Measurements from ENCODE around the gene ZDHHC22. TPM values are rescaled to one million over a fixed set of nuclear protein-coding genes. Genes with fewer than 3 reads are reported as not detected.

The ZDHHC22 gene
- total RNA-seq, 2 experiments from 2014 or later, result not detected

- ChIA-PET CTCF (no interaction called here), POLR2A (no interaction called here)
- Histone ChIP-seq H3K9me3 (ENCODE audit: control insufficient read depth in 1 of 2, insufficient read depth in 1 of 2, low read length in 2 of 2) (peaks cover 7 to 10% of the 10 kb centered on the region in 2 experiments), H3K27ac (ENCODE audit: low read depth in 1 of 2, low read length in 2 of 2) (no peak overlapping the region), H3K4me3 (ENCODE audit: low read length) (no peak overlapping the region), H3K27me3 (ENCODE audit: control insufficient read depth in 1 of 2, insufficient read depth in 2 of 2, low read length in 2 of 2) (no peaks in the 10 kb centered on the region), H3K4me1 (ENCODE audit: insufficient read depth, low read length) (peaks cover 17% of the 10 kb centered on the region), H3K36me3 (ENCODE audit: insufficient read depth, low read length) (no peaks in the 10 kb centered on the region)
- ATAC-seq (ENCODE audit: poor library complexity) (no peak), DNase-seq (no peak)
- H3K36me3 Mint-ChIP-seq (ENCODE audit: low read depth), result peaks cover 1% of the 10 kb centered on the region
- H3K9me3 Mint-ChIP-seq, result peaks cover 4% of the 10 kb centered on the region
- H3K27ac Mint-ChIP-seq, result no peak overlapping the region
- H3K4me1 Mint-ChIP-seq (ENCODE audit: low read depth), result peaks cover 25% of the 10 kb centered on the region
- TF ChIP-seq, protein P1, sequence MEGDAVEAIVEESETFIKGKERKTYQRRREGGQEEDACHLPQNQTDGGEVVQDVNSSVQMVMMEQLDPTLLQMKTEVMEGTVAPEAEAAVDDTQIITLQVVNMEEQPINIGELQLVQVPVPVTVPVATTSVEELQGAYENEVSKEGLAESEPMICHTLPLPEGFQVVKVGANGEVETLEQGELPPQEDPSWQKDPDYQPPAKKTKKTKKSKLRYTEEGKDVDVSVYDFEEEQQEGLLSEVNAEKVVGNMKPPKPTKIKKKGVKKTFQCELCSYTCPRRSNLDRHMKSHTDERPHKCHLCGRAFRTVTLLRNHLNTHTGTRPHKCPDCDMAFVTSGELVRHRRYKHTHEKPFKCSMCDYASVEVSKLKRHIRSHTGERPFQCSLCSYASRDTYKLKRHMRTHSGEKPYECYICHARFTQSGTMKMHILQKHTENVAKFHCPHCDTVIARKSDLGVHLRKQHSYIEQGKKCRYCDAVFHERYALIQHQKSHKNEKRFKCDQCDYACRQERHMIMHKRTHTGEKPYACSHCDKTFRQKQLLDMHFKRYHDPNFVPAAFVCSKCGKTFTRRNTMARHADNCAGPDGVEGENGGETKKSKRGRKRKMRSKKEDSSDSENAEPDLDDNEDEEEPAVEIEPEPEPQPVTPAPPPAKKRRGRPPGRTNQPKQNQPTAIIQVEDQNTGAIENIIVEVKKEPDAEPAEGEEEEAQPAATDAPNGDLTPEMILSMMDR (IDR thresholded peaks at IDR 0.05), result no peak
- H3K4me3 Mint-ChIP-seq, result no peak overlapping the region
- intact Hi-C loops (cut with DNase I, micrococcal nuclease), result loop anchor here in 1 of 2 experiments (5.0 to 10.0 kb wide), 2 partner anchors 35 to 1108 kb away; partner anchors contain the start of genes IFT43 and TGFB3
- H3K27me3 Mint-ChIP-seq, result no peaks in the 10 kb centered on the region
These were observed 48.9 kb downstream of the ZDHHC22 start for GRCh38 chr14:77092676-77093075.

- H3K36me3 Mint-ChIP-seq (ENCODE audit: low read depth), result no peaks in the 10 kb centered on the region
- H3K27me3 ChIP-seq (ENCODE audit: control insufficient read depth in 1 of 2, insufficient read depth in 2 of 2, low read length in 2 of 2), result no peaks in the 10 kb centered on the region
- TF ChIP-seq, protein P1 (IDR thresholded peaks at IDR 0.05), result no peak
- POLR2A ChIA-PET, result interaction anchor here (0.7 kb wide), 1 partner anchor 30 kb away, joined by 3 read pairs; no protein-coding TSS in a partner anchor
- no peaks in the 10 kb centered on the region for H3K36me3 ChIP-seq (ENCODE audit: insufficient read depth, low read length)
- peaks cover 9% of the 10 kb centered on the region for H3K4me1 ChIP-seq (ENCODE audit: insufficient read depth, low read length)
- no peak overlapping the region for H3K27ac ChIP-seq (ENCODE audit: low read depth in 1 of 2, low read length in 2 of 2)
- H3K27me3 Mint-ChIP-seq, result no peaks in the 10 kb centered on the region
- H3K4me1 Mint-ChIP-seq (ENCODE audit: low read depth), result peaks cover 18% of the 10 kb centered on the region
- H3K9me3 Mint-ChIP-seq, result peaks cover 4% of the 10 kb centered on the region
- ATAC-seq (ENCODE audit: poor library complexity) (no peak), DNase-seq (no peak)
- H3K4me3 Mint-ChIP-seq, result no peak overlapping the region
- H3K27ac Mint-ChIP-seq, result no peak overlapping the region
- CTCF ChIA-PET, result interaction anchor here (2.3 kb wide), 1 partner anchor 21 kb away, joined by 7 read pairs; no protein-coding TSS in a partner anchor
- no peak overlapping the region for H3K4me3 ChIP-seq (ENCODE audit: low read length)
- H3K9me3 ChIP-seq (ENCODE audit: control insufficient read depth in 1 of 2, insufficient read depth in 1 of 2, low read length in 2 of 2), result peaks cover 7 to 10% of the 10 kb centered on the region in 2 experiments
- intact Hi-C loops (cut with DNase I, micrococcal nuclease), result loop anchor here in 1 of 2 experiments (5.0 to 10.0 kb wide), 2 partner anchors 36 to 1107 kb away; partner anchors contain the start of genes IFT43 and TGFB3
These were observed 50.1 kb downstream of the ZDHHC22 start for GRCh38 chr14:77091518-77091917.

DNA sequence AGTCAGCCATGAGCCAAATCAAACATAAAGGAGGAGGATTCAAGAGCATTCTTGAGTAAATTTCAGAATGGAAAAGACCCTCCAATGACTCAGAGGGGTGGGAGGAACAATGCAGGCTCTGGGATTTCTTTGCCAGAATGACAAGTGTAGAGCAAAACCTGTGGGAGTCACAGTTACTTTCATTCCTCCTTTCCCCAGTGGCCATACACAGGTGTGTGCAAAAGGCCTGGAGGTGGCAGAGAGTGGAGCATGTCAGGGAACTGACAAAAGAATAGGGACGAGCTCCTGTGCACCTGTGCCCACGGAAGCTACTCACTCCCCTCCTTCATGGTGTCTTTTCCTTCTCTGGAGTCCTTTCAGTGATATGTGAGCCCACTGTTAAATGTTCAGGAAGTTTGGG is 52.9 kb downstream of the ZDHHC22 start:
- ChIA-PET CTCF (no interaction called here), POLR2A (no interaction called here)
- peaks cover 19% of the 10 kb centered on the region for H3K4me1 Mint-ChIP-seq (ENCODE audit: low read depth)
- DNase-seq (no peak), ATAC-seq (ENCODE audit: poor library complexity) (no peak)
- H3K27me3 Mint-ChIP-seq, result no peaks in the 10 kb centered on the region
- intact Hi-C loops (cut with DNase I, micrococcal nuclease), result no loop called here
- Histone ChIP-seq H3K9me3 (ENCODE audit: control insufficient read depth in 1 of 2, insufficient read depth in 1 of 2, low read length in 2 of 2) (peaks cover 7 to 10% of the 10 kb centered on the region in 2 experiments), H3K4me1 (ENCODE audit: insufficient read depth, low read length) (peaks cover 10% of the 10 kb centered on the region), H3K27me3 (ENCODE audit: control insufficient read depth in 1 of 2, insufficient read depth in 2 of 2, low read length in 2 of 2) (no peaks in the 10 kb centered on the region), H3K36me3 (ENCODE audit: insufficient read depth, low read length) (no peaks in the 10 kb centered on the region), H3K27ac (ENCODE audit: low read depth in 1 of 2, low read length in 2 of 2) (no peak overlapping the region), H3K4me3 (ENCODE audit: low read length) (no peak overlapping the region)
- TF ChIP-seq, protein P1 (IDR thresholded peaks at IDR 0.05), result no peak
- no peak overlapping the region for H3K27ac Mint-ChIP-seq
- peaks cover 4% of the 10 kb centered on the region for H3K9me3 Mint-ChIP-seq
- H3K4me3 Mint-ChIP-seq, result no peak overlapping the region
- no peaks in the 10 kb centered on the region for H3K36me3 Mint-ChIP-seq (ENCODE audit: low read depth)
